ENCODE measurements around the gene SYTL5.
"Not testable (repeated sequence)": the region's sequence is repeated elsewhere in the genome, so short reads cannot be mapped to it uniquely, and the experiment has no call there.

The SYTL5 gene

GRCh38 chrX:38006291-38006690 lies at the start of gene SYTL5:
Gene SYTL5, plus strand, starts transcription at chrX:38006553. Its CDS starts 27,337 bp downstream, at chrX:38033890.
- DNase-seq = no peak

DNA sequence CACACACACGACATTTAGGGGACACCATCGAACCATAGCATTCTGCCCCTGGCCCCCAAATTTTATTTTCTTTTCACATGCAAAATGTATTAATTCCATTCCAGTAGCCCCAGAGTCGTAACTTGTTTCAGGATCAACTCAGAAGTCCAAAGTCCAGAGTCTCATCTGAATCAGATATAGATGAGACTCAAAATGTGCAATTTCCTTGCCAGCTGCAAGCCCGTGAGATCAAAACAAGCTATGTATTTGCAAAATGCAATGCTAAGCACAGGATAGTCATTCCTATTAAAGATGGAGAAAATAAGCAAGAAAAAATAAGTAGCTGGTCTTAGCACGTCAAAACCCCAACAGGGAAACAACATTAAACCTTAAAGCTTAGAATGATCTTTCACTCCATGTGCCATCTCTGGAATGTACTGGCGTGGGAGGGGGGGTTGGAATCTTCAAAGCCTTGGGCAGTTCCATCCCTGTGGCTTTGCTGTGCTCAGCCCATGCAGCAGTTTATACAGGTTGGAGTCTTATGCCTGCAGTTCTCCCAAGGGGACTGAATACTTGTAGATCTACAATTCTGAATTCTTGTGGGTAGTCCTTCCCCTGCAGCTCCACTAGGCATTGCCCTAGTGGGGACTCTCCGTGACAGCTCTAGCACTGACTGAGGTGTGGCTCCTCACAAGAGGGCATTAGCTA lies 47.7 kb upstream of the SYTL5 start:
- no peak for DNase-seq

DNA sequence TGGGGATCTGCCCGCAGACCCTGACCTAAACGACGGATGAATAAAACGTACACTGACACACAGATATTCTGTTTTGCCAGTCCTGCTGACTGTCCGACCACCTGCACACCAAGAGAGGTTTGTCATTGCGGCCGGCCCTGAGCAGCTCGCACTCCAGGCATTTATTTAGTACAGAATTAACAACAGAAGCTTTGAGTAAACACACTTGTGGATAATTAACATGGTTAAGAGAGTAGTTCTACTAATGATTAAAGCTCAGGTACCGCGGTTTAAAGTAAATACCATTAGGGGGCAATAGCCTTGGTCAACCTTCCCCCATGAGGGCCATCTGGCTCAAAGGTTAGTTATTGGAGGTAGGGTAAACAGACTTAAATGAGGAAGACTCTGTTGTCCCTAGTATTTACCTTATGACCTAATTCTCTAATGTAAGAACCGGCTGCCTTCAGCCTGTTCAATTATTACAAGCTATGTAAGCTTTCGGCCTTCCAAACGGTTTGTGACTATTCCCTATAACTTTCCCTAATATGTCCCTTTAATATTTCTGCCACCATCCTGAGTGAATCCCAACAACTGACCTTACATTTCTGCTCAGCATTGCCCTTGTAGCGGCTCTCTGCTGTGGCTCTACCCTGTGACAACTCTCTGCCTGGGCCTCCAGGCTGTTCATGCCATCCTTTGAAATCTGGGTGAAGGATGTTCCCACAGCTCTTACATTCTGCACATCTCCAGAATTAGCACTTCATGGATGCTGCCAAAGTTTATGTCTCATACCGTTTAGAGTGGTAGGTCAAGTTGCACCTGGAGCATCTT lies 46.9 kb upstream of the SYTL5 start:
- no peak for DNase-seq

- DNase-seq = no peak
Measured at GRCh38 chrX:37961118-37961517, 45.2 kb upstream of the SYTL5 start.

GRCh38 chrX:37967714-37968113 lies 38.6 kb upstream of the SYTL5 start:
- no peak for DNase-seq

GRCh38 chrX:37975421-37975820 lies 30.9 kb upstream of the SYTL5 start:
- no peak for DNase-seq

GRCh38 chrX:37976153-37976552 lies 30.2 kb upstream of the SYTL5 start:
- DNase-seq = no peak

DNA sequence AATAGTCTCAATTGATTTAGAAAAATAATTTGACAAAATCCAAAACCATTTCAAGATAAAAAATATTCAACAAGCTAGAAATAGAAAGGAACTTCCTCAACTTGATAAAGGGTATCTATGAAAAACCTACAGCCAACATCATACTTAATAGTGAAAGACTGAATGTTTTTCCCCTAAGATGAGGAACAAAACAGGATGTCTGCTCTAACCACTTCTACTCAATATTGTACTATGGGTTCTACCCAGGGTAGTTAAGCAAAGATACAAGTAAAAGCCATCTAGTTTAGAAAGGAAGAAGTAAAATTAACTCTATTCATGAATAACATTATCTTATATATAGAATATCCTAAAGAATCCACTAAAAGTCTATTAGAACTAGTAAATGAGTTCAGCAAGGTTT lies 21.5 kb upstream of the SYTL5 start:
- DNase-seq = no peak

- no peak for DNase-seq
Measured at GRCh38 chrX:37986893-37987292, 19.5 kb upstream of the SYTL5 start.

- no peak for DNase-seq
Measured at GRCh38 chrX:37989304-37989703, 17.0 kb upstream of the SYTL5 start.

- not testable (repeated sequence) for DNase-seq
Measured at GRCh38 chrX:37991303-37991702, 15.1 kb upstream of the SYTL5 start.

DNA sequence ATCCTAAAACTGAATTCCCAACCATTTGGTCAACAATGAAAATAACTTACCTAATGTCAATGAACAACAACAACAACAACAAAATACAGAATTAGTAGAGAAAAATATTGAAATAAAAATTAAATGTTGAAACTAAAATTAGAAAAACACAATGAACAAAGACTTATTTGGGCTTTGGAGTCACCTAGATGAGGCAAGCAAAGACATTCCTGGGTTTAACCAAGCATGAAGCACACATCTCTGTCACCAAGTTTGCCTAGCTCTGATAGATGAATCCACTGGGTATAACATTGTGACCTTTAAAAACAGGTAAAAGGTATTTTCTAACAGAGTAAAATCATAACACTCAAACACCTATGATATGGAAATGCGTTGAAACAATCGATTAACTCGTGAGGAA lies 13.2 kb upstream of the SYTL5 start:
- no peak for DNase-seq

DNA sequence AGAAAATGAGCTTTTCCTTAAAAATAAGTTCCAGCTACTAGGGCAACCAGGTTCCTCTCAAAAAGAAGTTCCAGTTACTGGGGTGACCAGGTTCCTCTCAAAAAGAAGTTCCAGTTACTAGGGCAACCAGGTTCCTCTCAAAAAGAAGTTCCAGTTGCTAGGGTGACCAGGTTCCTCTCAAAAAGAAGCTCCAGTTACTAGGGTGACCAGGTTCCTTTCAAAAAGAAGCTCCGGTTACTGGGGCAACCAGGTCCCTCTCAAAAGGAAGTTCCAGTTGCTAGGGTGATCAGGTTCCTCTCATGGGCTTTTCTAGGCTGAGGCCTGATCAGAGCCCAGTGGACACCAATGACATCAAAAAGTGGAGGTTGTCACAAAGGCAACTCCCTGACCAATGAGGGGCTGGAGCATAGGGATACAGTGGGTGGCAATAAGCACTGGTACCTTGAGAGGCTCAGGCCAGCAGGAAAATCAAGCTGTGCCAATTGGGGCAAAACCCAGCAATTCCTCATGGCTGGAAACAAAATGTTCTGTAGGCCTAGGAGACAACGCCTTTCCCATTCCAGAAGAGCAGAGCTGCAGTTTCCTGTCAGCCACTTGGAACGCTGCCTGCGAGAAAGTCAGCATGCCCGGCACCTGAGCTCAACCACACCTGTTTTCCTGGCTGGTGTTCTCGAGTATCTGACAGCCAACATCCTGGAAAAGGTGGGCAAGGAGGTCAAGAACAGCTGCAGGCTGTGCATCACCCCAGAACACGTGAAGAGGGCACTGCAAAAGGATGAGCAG lies 12.3 kb upstream of the SYTL5 start:
- DNase-seq = peak in 7 of 56 donors; percentile 0 to 16 (median 1)

DNA sequence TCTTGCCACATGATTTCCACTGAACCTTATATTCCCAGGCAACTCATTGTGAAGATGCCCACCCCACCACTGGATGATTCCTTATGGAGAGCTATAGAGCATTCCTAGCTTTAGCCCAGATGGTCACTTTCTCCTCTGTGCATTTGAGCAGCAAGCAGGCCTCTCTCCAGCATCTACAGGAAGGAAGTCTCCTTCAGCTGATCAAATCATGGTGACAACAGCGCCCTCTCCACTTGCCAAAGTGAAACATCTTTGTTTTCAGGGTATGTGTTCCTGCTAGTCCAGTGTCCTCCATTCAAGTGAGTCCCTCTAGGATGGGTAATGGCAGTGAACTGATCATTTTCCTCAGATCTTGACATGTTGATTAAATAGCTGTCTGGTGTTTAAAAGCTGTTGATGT lies 10.9 kb upstream of the SYTL5 start:
- no peak for DNase-seq

- DNase-seq = no peak
Measured at GRCh38 chrX:37997096-37997495, 9.3 kb upstream of the SYTL5 start.

DNA sequence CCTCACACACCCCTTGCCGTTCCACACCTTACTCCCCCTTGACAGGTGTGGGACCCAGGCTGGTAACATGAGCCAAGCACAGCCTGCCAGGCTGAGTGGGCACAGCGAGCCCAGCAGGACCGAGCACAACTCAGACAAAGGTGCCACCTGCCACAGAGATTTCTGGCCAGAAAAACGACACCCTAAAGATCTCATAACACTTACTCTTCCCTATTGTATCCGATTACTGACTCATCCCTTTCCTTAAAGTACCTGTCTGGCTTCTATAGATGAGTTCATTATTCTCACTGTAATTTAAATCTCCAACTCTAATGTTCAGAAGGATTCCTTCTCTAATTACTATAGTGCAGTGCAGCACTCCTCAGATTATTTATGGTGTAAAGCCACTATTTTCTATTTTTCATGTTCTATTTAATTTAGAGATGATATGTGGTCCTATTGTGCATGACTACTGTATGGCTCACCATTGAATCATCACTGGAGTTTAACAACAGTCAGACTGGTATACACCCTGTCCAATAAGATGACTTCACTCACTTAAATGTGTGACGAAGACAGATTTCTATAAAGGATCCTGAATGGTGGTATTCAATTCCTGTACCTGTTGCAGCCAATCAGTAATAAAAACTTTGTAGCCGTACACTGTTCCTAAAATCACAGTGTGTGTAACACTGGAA lies 7.6 kb upstream of the SYTL5 start:
- no peak for DNase-seq

DNA sequence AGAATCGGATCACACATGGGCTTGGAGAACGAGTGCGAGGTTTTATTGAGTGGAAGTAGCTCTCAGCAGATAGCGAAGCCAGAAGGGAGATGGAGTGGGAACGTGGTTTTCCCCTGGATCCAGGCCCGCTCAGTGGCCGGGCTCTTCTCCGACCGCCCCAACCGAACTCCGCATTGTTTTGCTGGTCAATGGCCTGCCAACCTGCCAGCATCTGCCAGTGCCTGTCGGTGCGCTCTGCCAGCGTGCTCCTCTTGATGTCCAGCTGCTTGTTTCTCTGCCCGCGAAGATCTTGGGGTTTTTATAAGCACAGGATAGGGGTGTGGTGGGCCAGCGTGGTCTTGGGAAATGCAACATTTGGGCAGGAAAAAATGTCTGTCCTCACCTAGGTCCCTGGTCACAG lies 5.6 kb upstream of the SYTL5 start:
- no peak for DNase-seq

DNA sequence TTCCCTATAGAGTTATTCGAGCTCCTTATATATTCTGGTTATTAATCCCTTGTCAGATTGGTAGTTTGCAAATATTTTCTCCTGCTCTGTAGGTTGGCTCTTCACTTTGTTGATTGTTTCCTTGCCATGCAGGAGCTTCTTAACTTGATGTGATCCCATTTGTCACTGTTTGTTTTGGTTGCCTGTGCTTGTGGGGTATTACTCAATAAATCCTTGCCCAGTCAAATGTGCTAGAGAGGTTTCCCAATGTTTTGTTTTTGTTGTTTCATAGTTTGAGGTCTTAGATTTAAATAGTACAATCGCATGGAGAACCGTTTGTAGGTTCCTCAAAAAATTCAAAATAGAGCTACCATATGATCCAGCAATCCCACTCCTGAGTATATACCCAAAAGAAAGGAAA lies 2.3 kb upstream of the SYTL5 start:
- no peak for DNase-seq

GRCh38 chrX:38006778-38007177 lies 425 bp downstream of the SYTL5 start:
- DNase-seq = no peak

DNA sequence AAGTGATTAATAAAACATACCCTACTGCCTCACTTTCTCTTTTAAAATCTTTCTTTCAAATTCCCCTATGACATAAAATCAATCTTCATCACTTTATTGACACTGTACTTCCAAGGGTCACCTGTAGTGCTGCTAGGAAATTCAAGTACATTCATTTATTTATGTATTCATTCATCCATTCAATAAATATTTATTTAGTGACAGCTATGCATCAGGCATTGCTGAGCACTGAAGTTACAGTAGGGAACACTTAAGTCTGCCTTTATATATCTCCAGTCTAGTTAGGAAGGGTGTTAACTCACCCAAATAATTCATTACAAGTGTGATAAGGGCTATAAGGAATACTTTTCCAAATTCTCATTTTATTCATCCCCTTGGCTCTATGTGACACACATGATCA lies 2.3 kb downstream of the SYTL5 start:
- no peak for DNase-seq

- DNase-seq = no peak
Measured at GRCh38 chrX:38009641-38010040, 3.3 kb downstream of the SYTL5 start.

Measured in nucleus accumbens (tissue), 56 donors.